H9 (cell line): ENCODE data around the gene TRMT112. TPM values are rescaled to one million over a fixed set of nuclear protein-coding genes. Genes with fewer than 3 reads are reported as not detected.

ENCODE experiments used
- DNase-seq: peaks from one replicate; pipeline ENCODE4 v3.0.0-alpha.2; 2017
- H2AFZ ChIP-seq: one replicate; pipeline ENCODE4 v1.6.1; 2013; ENCODE audit warnings: mild to moderate bottlenecking, low read length, control low read depth, moderate library complexity
- H2AK5ac ChIP-seq: 2 replicates; pipeline ENCODE4 v1.6.1; 2013; ENCODE audit warnings: low read length, control low read depth, mixed read lengths; ENCODE audit not compliant: insufficient read length
- H2BK120ac ChIP-seq: one replicate; pipeline ENCODE4 v1.6.1; 2013; ENCODE audit warnings: low read depth, mild to moderate bottlenecking, low read length, control low read depth, inconsistent platforms; ENCODE audit not compliant: poor library complexity, severe bottlenecking
- H2BK12ac ChIP-seq: 2 replicates; pipeline ENCODE4 v1.6.1; 2013; ENCODE audit warnings: low read length, control low read depth, mixed read lengths, low read depth; ENCODE audit not compliant: insufficient read length
- H2BK15ac ChIP-seq: 2 replicates; pipeline ENCODE4 v1.6.1; 2013; ENCODE audit warnings: low read depth, low read length, control low read depth
- H2BK20ac ChIP-seq: one replicate; pipeline ENCODE4 v1.6.1; 2013; ENCODE audit warnings: low read depth, mild to moderate bottlenecking, low read length, control low read depth, inconsistent platforms; ENCODE audit not compliant: poor library complexity, severe bottlenecking
- H2BK5ac ChIP-seq: 2 replicates; pipeline ENCODE4 v1.6.1; 2013; ENCODE audit warnings: low read length, control low read depth, mixed read lengths; ENCODE audit not compliant: insufficient read length
- H3K14ac ChIP-seq: 2 replicates; pipeline ENCODE4 v1.6.1; 2013; ENCODE audit warnings: low read length, control low read depth; ENCODE audit not compliant: insufficient read depth
- H3K18ac ChIP-seq: 2 replicates; pipeline ENCODE4 v1.6.1; 2013; ENCODE audit warnings: low read depth, mild to moderate bottlenecking, mixed read lengths, low read length, control low read depth; ENCODE audit not compliant: insufficient read length
- H3K23ac ChIP-seq: 2 replicates; pipeline ENCODE4 v1.6.1; 2013; ENCODE audit warnings: low read length, control low read depth, mixed read lengths, low read depth; ENCODE audit not compliant: insufficient read length
- H3K23me2 ChIP-seq: 2 replicates; pipeline ENCODE4 v1.6.1; 2013; ENCODE audit warnings: low read depth, mild to moderate bottlenecking, mixed read lengths, low read length, control low read depth; ENCODE audit not compliant: insufficient read length, poor library complexity, severe bottlenecking
- H3K27ac ChIP-seq: 2 replicates; pipeline ENCODE4 v1.5.1; 2013; ENCODE audit warnings: low read length, control low read depth, mixed read lengths, low read depth; ENCODE audit not compliant: insufficient read length
- H3K27me3 ChIP-seq: 2 replicates; pipeline ENCODE4 v1.6.1; 2013; ENCODE audit warnings: low read length, control low read depth, inconsistent platforms; ENCODE audit not compliant: insufficient read depth
- H3K4ac ChIP-seq: 2 replicates; pipeline ENCODE4 v1.6.1; 2013; ENCODE audit warnings: low read depth, mild to moderate bottlenecking, control low read depth, inconsistent platforms, low read length, moderate library complexity
- H3K4me1 ChIP-seq: 2 replicates; pipeline ENCODE4 v1.6.1; 2013; ENCODE audit warnings: low read length, control low read depth, inconsistent platforms; ENCODE audit not compliant: insufficient read depth
- H3K4me2 ChIP-seq: 2 replicates; pipeline ENCODE4 v1.6.1; 2013; ENCODE audit warnings: low read length, control low read depth, mixed read lengths; ENCODE audit not compliant: insufficient read length, insufficient read depth
- H3K56ac ChIP-seq: 2 replicates; pipeline ENCODE4 v1.6.1; 2013; ENCODE audit warnings: low read depth, mild to moderate bottlenecking, mixed read lengths, low read length, control low read depth; ENCODE audit not compliant: insufficient read length
- H3K79me1 ChIP-seq: 2 replicates; pipeline ENCODE4 v1.6.1; 2013; ENCODE audit warnings: low read depth, mild to moderate bottlenecking, moderate library complexity, low read length, control low read depth, inconsistent platforms; ENCODE audit not compliant: insufficient read depth, poor library complexity, severe bottlenecking
- H3K79me2 ChIP-seq: 2 replicates; pipeline ENCODE4 v1.6.1; 2013; ENCODE audit warnings: low read length, control low read depth, inconsistent platforms; ENCODE audit not compliant: insufficient read depth
- H3K9ac ChIP-seq: 2 replicates; pipeline ENCODE4 v1.6.1; 2013; ENCODE audit warnings: low read length, control low read depth, mixed read lengths; ENCODE audit not compliant: insufficient read length; ENCODE audit errors: extremely low read depth
- H3K9me3 ChIP-seq: one replicate; pipeline ENCODE4 v1.6.1; 2013; ENCODE audit warnings: low read depth, low read length, inconsistent platforms; ENCODE audit not compliant: control insufficient read depth
- H3T11ph ChIP-seq: one replicate; pipeline ENCODE4 v1.6.1; 2013; ENCODE audit warnings: mild to moderate bottlenecking, low read length, control low read depth, inconsistent platforms
- H4K20me1 ChIP-seq: one replicate; pipeline ENCODE4 v1.6.1; 2013; ENCODE audit not compliant: control insufficient read depth, insufficient read length, insufficient read depth
- H4K5ac ChIP-seq: 2 replicates; pipeline ENCODE4 v1.6.1; 2013; ENCODE audit warnings: low read depth, mild to moderate bottlenecking, mixed read lengths, low read length, control low read depth; ENCODE audit not compliant: insufficient read length
- H4K8ac ChIP-seq: replicated peaks from 2 replicates; pipeline ENCODE4 v1.6.1; 2013; ENCODE audit warnings: low read length, control low read depth, mixed read lengths, low read depth; ENCODE audit not compliant: insufficient read length
- H4K91ac ChIP-seq: 2 replicates; pipeline ENCODE4 v1.6.1; 2013; ENCODE audit warnings: low read depth, mild to moderate bottlenecking, moderate library complexity, mixed read lengths, low read length, control low read depth; ENCODE audit not compliant: insufficient read length
- H3K27ac Mint-ChIP-seq, 3 experiments: 2 replicates in 2 of 3; 3 replicates in 1 of 3; pipeline ENCODE4 v1.8.0; 2020 to 2021; ENCODE audit warnings: mixed read lengths in 3 of 3, mild to moderate bottlenecking in 1 of 3, moderate library complexity in 1 of 3
- H3K27me3 Mint-ChIP-seq: 2 replicates; pipeline ENCODE4 v1.8.0; 2021; ENCODE audit warnings: low read depth, mild to moderate bottlenecking, moderate library complexity, mixed read lengths
- H3K36me3 Mint-ChIP-seq, 3 experiments: 2 replicates in 2 of 3; 3 replicates in 1 of 3; pipeline ENCODE4 v1.8.0; 2020 to 2021; ENCODE audit warnings: low read depth in 3 of 3, mixed read lengths in 3 of 3; ENCODE audit not compliant: insufficient read depth in 1 of 3
- H3K4me1 Mint-ChIP-seq, 2 experiments: 2 replicates each; pipeline ENCODE4 v1.8.0; 2020; ENCODE audit warnings: mixed read lengths in 2 of 2
- H3K4me3 Mint-ChIP-seq, 2 experiments: 2 replicates in 1 of 2; 3 replicates in 1 of 2; pipeline ENCODE4 v1.8.0; 2020 to 2021; ENCODE audit warnings: mild to moderate bottlenecking in 2 of 2, mixed read lengths in 2 of 2, moderate library complexity in 1 of 2
- H3K9me3 Mint-ChIP-seq, 2 experiments: 2 replicates in 1 of 2; 3 replicates in 1 of 2; pipeline ENCODE4 v1.8.0; 2020; ENCODE audit warnings: mild to moderate bottlenecking in 2 of 2, mixed read lengths in 2 of 2, moderate library complexity in 1 of 2
- WGBS: extraction: QIAGEN DNeasy Blood & Tissue Kit; methylation state at CpG from one replicate; pipeline ENCODE4 v1.1.7; 2013; ENCODE audit warnings: missing lambda C conversion rate, low lambda C conversion rate, mixed read lengths; ENCODE audit not compliant: insufficient read length; ENCODE audit errors: extremely low coverage; 5-methylcytosine and 5-hydroxymethylcytosine counted together
- total RNA-seq: library from RNA; stranded (reverse); gene quantifications from 2 replicates; pipeline ENCODE4 v1.2.1, GENCODE V29; 2021
- TF ChIP-seq, protein P1 (sequence below): fragments of 200-600 bp; sonication (generic); conservative IDR thresholded peaks from 3 replicates; pipeline ENCODE4 v1.8.0; 2021; ENCODE audit warnings: antibody characterized with exemption, mild to moderate bottlenecking

The TRMT112 gene
- total RNA-seq, 1 experiment from 2014 or later: 315 TPM

DNA sequence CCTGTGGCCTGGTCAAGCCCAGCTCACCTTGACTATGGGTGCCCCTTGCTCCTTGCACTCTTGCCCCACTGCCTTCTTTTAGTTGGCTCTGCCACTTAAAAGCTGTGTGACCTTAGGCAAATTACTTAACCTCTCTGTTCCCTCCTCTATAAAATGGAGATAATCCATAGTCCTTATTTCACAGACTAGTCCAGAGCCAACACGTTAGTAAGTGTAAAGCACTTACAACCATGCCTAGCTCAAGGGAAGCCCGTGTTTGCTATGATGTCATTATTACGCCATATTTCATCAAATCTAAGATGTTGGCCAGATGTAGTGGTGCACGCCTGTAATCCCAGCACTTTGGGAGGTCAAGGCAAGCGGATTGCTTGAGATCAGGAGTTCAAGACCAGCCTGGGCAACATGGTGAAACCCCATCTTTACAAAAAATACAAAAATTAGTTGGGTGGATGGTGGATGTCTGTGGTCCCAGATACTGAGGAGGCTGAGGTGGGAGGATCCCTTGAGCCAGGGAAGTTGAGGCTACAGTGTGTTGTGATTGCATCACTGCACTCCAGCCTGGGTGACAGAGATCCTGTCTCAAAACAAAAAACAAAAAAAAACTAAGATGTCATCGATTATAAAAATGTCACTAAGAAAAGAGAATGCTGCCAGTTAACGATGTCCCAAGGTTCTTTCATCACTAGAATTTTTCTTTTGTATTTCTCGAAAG lies 20.3 kb upstream of the TRMT112 start:
- Histone ChIP-seq H2AK5ac (no peak overlapping the region), H2BK12ac (no peak overlapping the region), H3K4me1 (no peaks in the 10 kb centered on the region; the same call in 1 of the 2 replicates), H3K79me2 (no peaks in the 10 kb centered on the region), H3K18ac (no peak overlapping the region), H3K14ac (no peak overlapping the region), H4K91ac (no peak overlapping the region), H3K56ac (no peak overlapping the region), H2BK5ac (no peak overlapping the region), H4K20me1 (no peaks in the 10 kb centered on the region), H3K27ac (no peak overlapping the region), H2BK15ac (no peak overlapping the region), H2BK120ac (no peak overlapping the region), H3K9me3 (no peaks in the 10 kb centered on the region), H2AFZ (no peak overlapping the region), H3K27me3 (no peaks in the 10 kb centered on the region), H3K23ac (no peak overlapping the region), H3K4me2 (no peak overlapping the region), H4K8ac (no peak overlapping the region), H3K79me1 (no peaks in the 10 kb centered on the region), H3K9ac (no peak overlapping the region), H3K23me2 (peaks cover 17% of the 10 kb centered on the region), H3K4ac (no peak overlapping the region), H4K5ac (no peak overlapping the region), H3T11ph (no peak overlapping the region), H2BK20ac (no peak overlapping the region)
- DNase-seq: no peak
- H3K27me3 Mint-ChIP-seq: peaks cover 17% of the 10 kb centered on the region
- TF ChIP-seq, protein P1, sequence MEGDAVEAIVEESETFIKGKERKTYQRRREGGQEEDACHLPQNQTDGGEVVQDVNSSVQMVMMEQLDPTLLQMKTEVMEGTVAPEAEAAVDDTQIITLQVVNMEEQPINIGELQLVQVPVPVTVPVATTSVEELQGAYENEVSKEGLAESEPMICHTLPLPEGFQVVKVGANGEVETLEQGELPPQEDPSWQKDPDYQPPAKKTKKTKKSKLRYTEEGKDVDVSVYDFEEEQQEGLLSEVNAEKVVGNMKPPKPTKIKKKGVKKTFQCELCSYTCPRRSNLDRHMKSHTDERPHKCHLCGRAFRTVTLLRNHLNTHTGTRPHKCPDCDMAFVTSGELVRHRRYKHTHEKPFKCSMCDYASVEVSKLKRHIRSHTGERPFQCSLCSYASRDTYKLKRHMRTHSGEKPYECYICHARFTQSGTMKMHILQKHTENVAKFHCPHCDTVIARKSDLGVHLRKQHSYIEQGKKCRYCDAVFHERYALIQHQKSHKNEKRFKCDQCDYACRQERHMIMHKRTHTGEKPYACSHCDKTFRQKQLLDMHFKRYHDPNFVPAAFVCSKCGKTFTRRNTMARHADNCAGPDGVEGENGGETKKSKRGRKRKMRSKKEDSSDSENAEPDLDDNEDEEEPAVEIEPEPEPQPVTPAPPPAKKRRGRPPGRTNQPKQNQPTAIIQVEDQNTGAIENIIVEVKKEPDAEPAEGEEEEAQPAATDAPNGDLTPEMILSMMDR: no peak
- H3K27ac Mint-ChIP-seq: no peak overlapping the region
- no CpG with 5 or more reads among the region's 8 CpGs for WGBS
- H3K36me3 Mint-ChIP-seq: no peaks in the 10 kb centered on the region
- H3K4me3 Mint-ChIP-seq: no peak overlapping the region
- no peaks in the 10 kb centered on the region for H3K9me3 Mint-ChIP-seq
- peaks cover 7 to 28% of the 10 kb centered on the region in 2 experiments for H3K4me1 Mint-ChIP-seq
